Left ventricle myocardium superior (tissue), 1 donor: ENCODE results near the gene OR2G6. TPM values are rescaled to one million over a fixed set of nuclear protein-coding genes. Genes with fewer than 3 reads are reported as not detected.
"Not testable (repeated sequence)": the region's sequence is repeated elsewhere in the genome, so short reads cannot be mapped to it uniquely, and the experiment has no call there.

Experiments used
- ATAC-seq: fragments of 200-7000 bp; cut with Tn5 transposase; one replicate; pipeline ENCODE4 v1.9.1; 2020; ENCODE audit warnings: mild to moderate bottlenecking, moderate library complexity
- DNase-seq: peaks from one replicate; pipeline ENCODE4 v3.0.0-alpha.2; 2020
- intact Hi-C: fragments of 100-400 bp; cut with micrococcal nuclease; formaldehyde crosslinking; loops from one replicate; pipeline ENCODE4 v1.11.0; 2022
- total RNA-seq: library from RNA; stranded (reverse); fragmentation: NEBNext Ultra II Directional; extraction: Animal tissue kit (Norgen Biotek cat#: 25700); gene quantifications from one replicate; pipeline ENCODE4 v1.2.1, GENCODE V29; 2021
- donor health status: DM: no; HTN: yes; CAD: no; lungs with severe emphysema.

Gene OR2G6
- total RNA-seq, 1 donor from 2014 or later = not detected

DNA sequence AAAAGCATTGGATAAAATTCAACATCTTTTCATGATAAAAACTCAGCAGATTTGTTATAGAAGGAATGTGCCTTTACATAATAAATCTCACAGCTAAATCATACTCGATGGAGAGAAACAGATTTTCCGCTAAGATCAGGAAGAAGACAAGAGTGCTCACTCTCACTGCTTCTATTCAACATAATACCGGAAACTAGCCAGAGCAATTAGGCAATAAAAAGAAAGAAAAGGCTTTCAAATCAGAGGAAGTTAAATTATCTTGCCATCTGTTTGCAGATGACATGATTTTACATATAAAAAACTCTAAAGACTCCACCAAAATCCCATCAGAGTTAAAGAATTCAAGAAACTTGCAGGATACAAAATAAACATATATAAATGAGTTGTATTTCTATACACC lies 62.9 kb downstream of the OR2G6 start:
- ATAC-seq, intact Hi-C loops, DNase-seq: not testable (repeated sequence)

DNA sequence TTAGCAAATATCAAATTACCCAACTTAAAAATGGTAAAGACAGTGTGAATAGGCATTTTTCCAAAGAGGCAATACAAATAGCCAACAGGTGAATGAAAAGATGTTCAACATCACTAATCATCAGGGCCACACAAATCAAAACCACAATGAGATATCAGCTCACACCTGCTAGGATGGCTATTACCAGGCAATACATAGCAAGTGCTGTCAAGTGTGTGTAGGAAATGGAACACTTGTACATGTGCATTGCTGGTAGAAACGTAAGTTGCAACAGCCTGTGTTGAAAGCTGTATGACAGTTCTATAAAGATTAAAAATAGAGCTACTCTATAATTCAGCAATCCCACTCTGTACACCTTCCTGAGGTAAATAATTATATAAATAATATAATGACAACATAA lies 64.2 kb downstream of the OR2G6 start:
- ATAC-seq, DNase-seq, intact Hi-C loops: not testable (repeated sequence)

DNA sequence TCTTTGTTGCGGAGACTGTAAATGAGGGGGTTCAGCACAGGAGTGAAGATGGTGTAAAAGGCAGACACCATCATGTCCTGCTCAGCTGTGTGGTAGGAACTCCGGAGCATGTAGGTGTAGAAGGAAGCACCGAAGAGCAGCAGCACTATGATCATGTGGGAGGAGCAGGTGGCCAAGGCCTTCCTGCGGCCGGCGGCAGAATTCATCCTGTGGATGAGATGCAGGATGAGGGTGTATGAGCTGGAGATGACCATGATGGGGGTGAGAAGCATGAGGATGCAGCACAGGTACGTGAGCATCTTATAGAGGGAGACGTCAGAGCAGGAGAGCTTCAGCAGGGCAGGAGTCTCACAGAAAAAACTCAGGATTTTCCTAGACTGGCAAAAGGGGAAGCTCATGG lies 66.0 kb downstream of the OR2G6 start:
- ATAC-seq, DNase-seq: not testable (repeated sequence)

DNA sequence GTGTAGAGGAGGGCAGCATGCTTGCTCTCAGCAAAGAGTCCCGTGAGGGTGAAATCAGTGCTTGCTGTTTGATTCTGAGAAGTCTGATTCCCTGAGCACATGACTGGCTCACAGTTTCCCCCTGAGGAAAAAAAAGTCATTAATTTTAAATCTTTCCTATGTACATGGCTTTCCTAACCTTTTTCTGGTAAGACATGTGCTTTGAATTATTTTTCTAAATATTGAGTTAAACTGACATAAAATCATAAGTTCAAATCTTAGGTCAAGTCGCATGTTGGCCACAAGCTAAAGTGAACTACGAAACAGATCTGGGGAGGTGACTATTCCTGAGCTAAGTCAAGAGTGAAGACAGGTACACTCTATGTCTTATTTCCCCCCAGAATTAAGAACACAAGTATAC lies 66.8 kb downstream of the OR2G6 start, which contains the start of gene OR2T34:
Gene OR2T34 (minus strand): TSS at position 101 of the 400 bp plus-strand sequence. CDS start 0 bp downstream, at position 101.
- intact Hi-C loops, ATAC-seq, DNase-seq: not testable (repeated sequence)

More for the DNA sequence above, 66.0 kb downstream of the OR2G6 start:
- intact Hi-C loops = not testable (repeated sequence)

DNA sequence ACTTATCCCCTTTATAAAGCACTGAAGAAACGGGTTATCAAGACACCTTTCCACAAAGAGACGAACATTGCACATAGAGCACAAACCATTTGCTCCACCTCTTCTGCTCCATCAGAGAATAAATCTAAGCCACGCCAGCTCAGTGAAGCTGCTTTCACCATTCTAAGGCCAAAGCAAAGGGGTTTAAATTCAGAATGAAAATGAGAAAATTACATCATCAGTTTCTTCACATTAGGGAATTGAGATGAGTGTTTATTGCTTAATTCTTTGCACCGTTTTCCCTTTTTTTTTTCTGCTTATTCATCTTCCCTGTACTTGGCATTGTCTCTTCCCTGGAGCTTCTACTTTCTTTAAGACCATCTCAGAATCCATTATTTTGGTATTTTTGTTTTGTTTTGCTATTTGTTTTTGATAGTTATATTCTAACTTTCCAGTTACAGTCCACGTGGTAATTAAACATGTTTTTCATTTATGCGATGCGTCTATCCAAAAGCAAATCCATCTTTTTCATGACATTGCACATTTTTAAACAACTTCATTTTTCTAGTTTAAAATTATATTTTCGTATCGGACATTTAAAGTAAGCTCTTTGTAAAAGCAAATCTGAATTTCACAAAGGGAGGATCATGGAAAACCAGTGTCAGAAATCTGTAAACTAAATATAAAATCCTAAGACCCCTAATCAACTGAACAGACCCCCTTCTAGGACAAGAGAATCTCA lies 68.5 kb downstream of the OR2G6 start:
- no peak for DNase-seq
- ATAC-seq = no peak
- intact Hi-C loops = no loop called here

Other genes with a start within 250 kb of the OR2G6 start
- gene OR2T33, start 230.1 kb upstream of the OR2G6 start, total RNA-seq = not detected
- not detected for gene OR2T12, start 204.6 kb upstream of the OR2G6 start, total RNA-seq
- gene OR2M7, start 183.5 kb upstream of the OR2G6 start, total RNA-seq = not detected
- not detected for gene OR14C36, start 159.3 kb upstream of the OR2G6 start, total RNA-seq
- gene OR2T4, start 146.4 kb upstream of the OR2G6 start, total RNA-seq = not detected
- gene OR2T6, start 132.3 kb upstream of the OR2G6 start, total RNA-seq = not detected
- not detected for gene OR2T1, start 105.0 kb upstream of the OR2G6 start, total RNA-seq
- gene OR2T2, start 62.4 kb upstream of the OR2G6 start, total RNA-seq = not detected
- gene OR2T3, start 34.7 kb upstream of the OR2G6 start, total RNA-seq = not detected
- gene OR2T5, start 19.5 kb upstream of the OR2G6 start, total RNA-seq = not detected
- not detected for gene OR2T29, start 54.7 kb downstream of the OR2G6 start, total RNA-seq
- not detected for gene OR2T34, start 66.7 kb downstream of the OR2G6 start, total RNA-seq
- not detected for gene OR2T10, start 89.6 kb downstream of the OR2G6 start, total RNA-seq
- not detected for gene OR2T11, start 127.0 kb downstream of the OR2G6 start, total RNA-seq
- gene OR2T35, start 137.2 kb downstream of the OR2G6 start, total RNA-seq = not detected
- gene OR2T27, start 147.5 kb downstream of the OR2G6 start, total RNA-seq = not detected
- gene OR14I1, start 194.7 kb downstream of the OR2G6 start, total RNA-seq = not detected
- not detected for gene LYPD8, start 247.7 kb downstream of the OR2G6 start, total RNA-seq